ENCODE data around the gene FBXO44.

Gene FBXO44

GRCh38 chr1:11704691-11705475 is 50.2 kb downstream of the FBXO44 start:
- no peak for TF ChIP-seq EZH2phosphoT487 (IDR thresholded peaks at IDR 0.05; ENCODE audit: low read depth)
- TF ChIP-seq, protein P1, sequence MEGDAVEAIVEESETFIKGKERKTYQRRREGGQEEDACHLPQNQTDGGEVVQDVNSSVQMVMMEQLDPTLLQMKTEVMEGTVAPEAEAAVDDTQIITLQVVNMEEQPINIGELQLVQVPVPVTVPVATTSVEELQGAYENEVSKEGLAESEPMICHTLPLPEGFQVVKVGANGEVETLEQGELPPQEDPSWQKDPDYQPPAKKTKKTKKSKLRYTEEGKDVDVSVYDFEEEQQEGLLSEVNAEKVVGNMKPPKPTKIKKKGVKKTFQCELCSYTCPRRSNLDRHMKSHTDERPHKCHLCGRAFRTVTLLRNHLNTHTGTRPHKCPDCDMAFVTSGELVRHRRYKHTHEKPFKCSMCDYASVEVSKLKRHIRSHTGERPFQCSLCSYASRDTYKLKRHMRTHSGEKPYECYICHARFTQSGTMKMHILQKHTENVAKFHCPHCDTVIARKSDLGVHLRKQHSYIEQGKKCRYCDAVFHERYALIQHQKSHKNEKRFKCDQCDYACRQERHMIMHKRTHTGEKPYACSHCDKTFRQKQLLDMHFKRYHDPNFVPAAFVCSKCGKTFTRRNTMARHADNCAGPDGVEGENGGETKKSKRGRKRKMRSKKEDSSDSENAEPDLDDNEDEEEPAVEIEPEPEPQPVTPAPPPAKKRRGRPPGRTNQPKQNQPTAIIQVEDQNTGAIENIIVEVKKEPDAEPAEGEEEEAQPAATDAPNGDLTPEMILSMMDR (IDR thresholded peaks at IDR 0.05; ENCODE audit: low read depth, low read length), result no peak
- H3K4me3 ChIP-seq (ENCODE audit: low read length), result no peak overlapping the region
- H3K36me3 ChIP-seq (replicated peaks; ENCODE audit: low read depth, low read length), result no peaks in the 10 kb centered on the region
- H2AFZ ChIP-seq (ENCODE audit: low read depth, low read length), result no peak overlapping the region
- no peak overlapping the region for H3K4me2 ChIP-seq (ENCODE audit: low read length)
- H3K9me3 ChIP-seq (ENCODE audit: insufficient read depth, low read length), result no peaks in the 10 kb centered on the region
- no peaks in the 10 kb centered on the region for H3K27me3 ChIP-seq (ENCODE audit: low read depth, low read length)
- no peaks in the 10 kb centered on the region for H4K20me1 ChIP-seq (ENCODE audit: insufficient read depth, low read length)
- H3K79me2 ChIP-seq (ENCODE audit: low read length), result no peaks in the 10 kb centered on the region
- no peak overlapping the region for H3K9ac ChIP-seq (ENCODE audit: low read length)
- no peaks in the 10 kb centered on the region for H3K4me1 ChIP-seq (ENCODE audit: low read length)
- H3K27ac ChIP-seq (ENCODE audit: low read length), result no peak overlapping the region

- Histone ChIP-seq H3K4me2 (ENCODE audit: low read length) (no peak overlapping the region), H3K4me3 (ENCODE audit: low read length) (no peak overlapping the region), H3K36me3 (replicated peaks; ENCODE audit: low read depth, low read length) (no peaks in the 10 kb centered on the region), H3K9me3 (ENCODE audit: insufficient read depth, low read length) (no peaks in the 10 kb centered on the region), H4K20me1 (ENCODE audit: insufficient read depth, low read length) (no peaks in the 10 kb centered on the region), H3K27ac (ENCODE audit: low read length) (no peak overlapping the region), H3K9ac (ENCODE audit: low read length) (no peak overlapping the region), H2AFZ (ENCODE audit: low read depth, low read length) (no peak overlapping the region), H3K79me2 (ENCODE audit: low read length) (no peaks in the 10 kb centered on the region), H3K4me1 (ENCODE audit: low read length) (no peaks in the 10 kb centered on the region), H3K27me3 (ENCODE audit: low read depth, low read length) (no peaks in the 10 kb centered on the region)
- TF ChIP-seq, protein P1 (IDR thresholded peaks at IDR 0.05; ENCODE audit: low read depth, low read length), result no peak
- no peak for TF ChIP-seq EZH2phosphoT487 (IDR thresholded peaks at IDR 0.05; ENCODE audit: low read depth)
Measured at GRCh38 chr1:11705596-11705995, 50.9 kb downstream of the FBXO44 start.

DNA sequence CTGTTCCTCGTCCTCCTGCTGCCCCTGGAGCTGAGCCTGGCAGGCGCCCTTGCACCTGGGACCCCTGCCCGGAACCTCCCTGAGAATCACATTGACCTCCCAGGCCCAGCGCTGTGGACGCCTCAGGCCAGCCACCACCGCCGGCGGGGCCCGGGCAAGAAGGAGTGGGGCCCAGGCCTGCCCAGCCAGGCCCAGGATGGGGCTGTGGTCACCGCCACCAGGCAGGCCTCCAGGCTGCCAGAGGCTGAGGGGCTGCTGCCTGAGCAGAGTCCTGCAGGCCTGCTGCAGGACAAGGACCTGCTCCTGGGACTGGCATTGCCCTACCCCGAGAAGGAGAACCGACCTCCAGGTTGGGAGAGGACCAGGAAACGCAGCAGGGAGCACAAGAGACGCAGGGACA is 51.6 kb downstream of the FBXO44 start:
- Histone ChIP-seq H3K27me3 (ENCODE audit: low read depth, low read length) (no peaks in the 10 kb centered on the region), H4K20me1 (ENCODE audit: insufficient read depth, low read length) (no peaks in the 10 kb centered on the region), H3K79me2 (ENCODE audit: low read length) (no peaks in the 10 kb centered on the region), H3K9ac (ENCODE audit: low read length) (no peak overlapping the region), H3K36me3 (replicated peaks; ENCODE audit: low read depth, low read length) (no peaks in the 10 kb centered on the region), H3K27ac (ENCODE audit: low read length) (no peak overlapping the region), H2AFZ (ENCODE audit: low read depth, low read length) (no peak overlapping the region), H3K9me3 (ENCODE audit: insufficient read depth, low read length) (no peaks in the 10 kb centered on the region), H3K4me1 (ENCODE audit: low read length) (no peaks in the 10 kb centered on the region), H3K4me2 (ENCODE audit: low read length) (no peak overlapping the region), H3K4me3 (ENCODE audit: low read length) (no peak overlapping the region)
- TF ChIP-seq, protein P1 (IDR thresholded peaks at IDR 0.05; ENCODE audit: low read depth, low read length), result no peak
- TF ChIP-seq EZH2phosphoT487 (IDR thresholded peaks at IDR 0.05; ENCODE audit: low read depth), result no peak

DNA sequence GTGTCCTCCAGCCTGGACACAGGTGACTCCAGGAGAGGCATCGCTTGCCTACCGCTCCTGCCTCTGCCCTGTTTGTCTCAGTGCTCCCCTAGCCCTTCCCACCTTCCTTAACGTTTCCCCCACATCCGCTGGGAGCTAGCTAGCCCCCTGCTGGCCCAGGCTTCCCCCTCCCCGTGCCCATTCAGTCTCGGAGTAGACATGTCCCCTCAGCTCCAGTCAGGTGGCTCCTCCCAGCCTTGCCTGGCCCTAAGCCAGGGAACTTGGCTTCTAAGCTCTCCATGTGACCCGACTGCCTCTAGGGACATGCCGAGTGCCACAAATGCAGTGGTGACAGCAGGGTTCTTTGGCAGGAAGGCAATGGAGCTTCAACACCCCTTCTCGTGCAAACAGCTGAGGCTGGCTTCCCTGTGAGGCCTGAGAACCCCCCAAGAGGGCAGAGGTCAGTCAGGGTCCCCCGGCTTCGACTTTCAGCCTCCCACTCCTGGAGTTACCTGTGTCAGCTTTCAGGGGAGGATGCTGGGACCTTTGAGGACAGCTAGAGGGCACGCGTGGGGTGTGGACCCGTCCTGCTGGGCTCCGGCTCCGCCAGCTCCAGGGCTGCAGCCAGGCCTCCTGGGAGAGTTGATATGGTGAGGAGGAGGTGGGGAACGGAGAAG is 53.1 kb downstream of the FBXO44 start:
- Histone ChIP-seq H3K9ac (ENCODE audit: low read length) (no peak overlapping the region), H3K27me3 (ENCODE audit: low read depth, low read length) (no peaks in the 10 kb centered on the region), H3K9me3 (ENCODE audit: insufficient read depth, low read length) (no peaks in the 10 kb centered on the region), H4K20me1 (ENCODE audit: insufficient read depth, low read length) (no peaks in the 10 kb centered on the region), H2AFZ (ENCODE audit: low read depth, low read length) (no peak overlapping the region), H3K27ac (ENCODE audit: low read length) (no peak overlapping the region), H3K4me1 (ENCODE audit: low read length) (no peaks in the 10 kb centered on the region), H3K4me2 (ENCODE audit: low read length) (no peak overlapping the region), H3K4me3 (ENCODE audit: low read length) (no peak overlapping the region), H3K79me2 (ENCODE audit: low read length) (no peaks in the 10 kb centered on the region), H3K36me3 (replicated peaks; ENCODE audit: low read depth, low read length) (no peaks in the 10 kb centered on the region)
- no peak for TF ChIP-seq EZH2phosphoT487 (IDR thresholded peaks at IDR 0.05; ENCODE audit: low read depth)
- TF ChIP-seq, protein P1 (IDR thresholded peaks at IDR 0.05; ENCODE audit: low read depth, low read length), result no peak
